C4-2B (cell line): Measurements from ENCODE around the gene BNIP2.

Experiments used
- H3K27ac ChIP-seq: fragments of 450-650 bp; 2 replicates; pipeline ENCODE4 v1.5.1; 2017
- ZFX ChIP-seq: fragments of 450-650 bp; IDR thresholded peaks from 2 replicates; pipeline ENCODE4 v1.6.1; 2017
- TF ChIP-seq, protein P1 (sequence below): fragments of 450-650 bp; conservative IDR thresholded peaks from 2 replicates; pipeline ENCODE4 v1.5.1; 2017; ENCODE audit warnings: mild to moderate bottlenecking

Gene BNIP2

DNA sequence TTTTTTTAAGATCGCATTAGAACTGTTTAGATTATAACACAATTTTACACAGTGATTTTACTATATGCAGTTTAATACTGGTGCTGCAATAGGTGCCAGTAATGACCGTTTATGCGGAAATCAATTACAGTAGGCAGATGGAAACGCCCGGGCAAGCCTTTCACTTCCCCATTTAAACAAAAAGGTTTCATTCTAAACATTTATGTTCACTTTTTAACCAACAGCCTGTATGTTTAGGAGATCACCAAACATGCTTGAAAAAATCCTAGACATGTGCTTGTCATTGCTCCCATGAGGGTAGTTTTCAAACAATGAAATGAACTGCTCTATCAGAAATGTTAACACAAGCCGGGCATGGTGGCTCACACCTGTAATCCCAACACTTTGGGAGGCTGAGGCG, 2.7 kb downstream of the BNIP2 start:
- TF ChIP-seq ZFX = no peak
- TF ChIP-seq, protein P1, sequence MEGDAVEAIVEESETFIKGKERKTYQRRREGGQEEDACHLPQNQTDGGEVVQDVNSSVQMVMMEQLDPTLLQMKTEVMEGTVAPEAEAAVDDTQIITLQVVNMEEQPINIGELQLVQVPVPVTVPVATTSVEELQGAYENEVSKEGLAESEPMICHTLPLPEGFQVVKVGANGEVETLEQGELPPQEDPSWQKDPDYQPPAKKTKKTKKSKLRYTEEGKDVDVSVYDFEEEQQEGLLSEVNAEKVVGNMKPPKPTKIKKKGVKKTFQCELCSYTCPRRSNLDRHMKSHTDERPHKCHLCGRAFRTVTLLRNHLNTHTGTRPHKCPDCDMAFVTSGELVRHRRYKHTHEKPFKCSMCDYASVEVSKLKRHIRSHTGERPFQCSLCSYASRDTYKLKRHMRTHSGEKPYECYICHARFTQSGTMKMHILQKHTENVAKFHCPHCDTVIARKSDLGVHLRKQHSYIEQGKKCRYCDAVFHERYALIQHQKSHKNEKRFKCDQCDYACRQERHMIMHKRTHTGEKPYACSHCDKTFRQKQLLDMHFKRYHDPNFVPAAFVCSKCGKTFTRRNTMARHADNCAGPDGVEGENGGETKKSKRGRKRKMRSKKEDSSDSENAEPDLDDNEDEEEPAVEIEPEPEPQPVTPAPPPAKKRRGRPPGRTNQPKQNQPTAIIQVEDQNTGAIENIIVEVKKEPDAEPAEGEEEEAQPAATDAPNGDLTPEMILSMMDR = no peak
- no peak overlapping the region; the same call in 1 of the 2 replicates for H3K27ac ChIP-seq

DNA sequence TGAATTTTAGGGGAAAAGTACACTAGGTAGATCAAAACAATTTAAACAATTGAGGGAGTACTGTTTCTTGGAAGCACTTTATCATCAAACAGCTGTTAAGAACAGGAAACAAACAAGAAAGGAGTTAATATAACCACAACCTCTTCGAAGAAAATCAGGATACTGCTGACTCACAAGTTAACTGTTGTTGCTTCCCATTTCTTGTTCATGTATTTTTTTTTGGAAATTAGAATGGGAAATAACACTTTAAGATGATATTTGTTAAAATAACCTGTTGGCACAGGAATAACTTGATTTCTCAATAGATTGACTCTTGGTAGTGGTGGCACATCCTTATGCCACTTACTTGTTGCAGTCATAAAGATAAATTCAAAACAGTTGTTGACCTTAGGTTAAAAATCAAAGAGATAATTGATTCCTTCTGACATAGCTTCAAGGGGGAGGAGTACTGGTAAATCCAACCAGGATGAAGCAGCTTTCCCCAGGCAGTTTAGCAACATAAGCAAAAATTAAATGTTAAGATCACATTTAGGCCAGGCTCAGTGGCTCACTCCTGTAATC, 3.3 kb downstream of the BNIP2 start:
- TF ChIP-seq ZFX = no peak
- TF ChIP-seq, protein P1 = no peak
- H3K27ac ChIP-seq = no peak overlapping the region; the same call in 1 of the 2 replicates

DNA sequence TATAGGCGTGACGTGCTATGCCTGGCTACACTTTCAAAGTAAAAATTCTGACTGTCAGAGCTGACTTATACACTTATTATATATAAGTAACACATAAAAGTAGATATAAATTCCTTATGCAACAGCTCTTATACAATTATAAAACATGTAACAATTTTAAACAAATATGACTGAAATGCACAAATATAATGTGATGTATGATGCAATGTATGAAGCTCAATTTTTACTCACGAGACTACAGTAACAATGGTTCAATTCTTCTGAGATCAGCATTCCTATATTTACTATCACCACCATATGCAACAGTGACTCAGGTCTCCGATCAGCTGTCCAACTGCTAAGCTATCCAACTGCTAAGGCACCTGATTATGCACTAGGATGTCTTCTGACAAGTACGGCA, 8.2 kb downstream of the BNIP2 start:
- no peak overlapping the region for H3K27ac ChIP-seq
- TF ChIP-seq, protein P1 = no peak

DNA sequence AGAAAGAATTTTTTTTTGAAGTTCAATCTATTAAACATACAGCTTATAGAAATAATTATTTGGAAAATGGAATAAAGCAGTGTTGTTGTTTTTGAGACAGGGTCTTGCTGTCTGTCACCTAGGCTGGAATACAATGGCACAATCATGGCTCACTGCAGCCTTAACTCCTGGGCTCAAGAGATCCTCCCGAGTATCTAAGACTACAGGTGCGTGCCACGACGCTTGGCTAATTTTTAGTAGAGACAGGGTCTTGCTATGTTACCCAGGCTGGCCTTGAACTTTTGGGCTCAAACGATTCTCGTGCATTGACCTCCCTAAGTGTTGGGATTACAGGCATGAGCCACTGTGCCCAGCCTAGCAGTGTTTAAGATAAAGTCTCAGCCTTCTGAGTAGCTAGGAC, 8.8 kb downstream of the BNIP2 start:
- no peak for TF ChIP-seq ZFX
- TF ChIP-seq, protein P1 = no peak

DNA sequence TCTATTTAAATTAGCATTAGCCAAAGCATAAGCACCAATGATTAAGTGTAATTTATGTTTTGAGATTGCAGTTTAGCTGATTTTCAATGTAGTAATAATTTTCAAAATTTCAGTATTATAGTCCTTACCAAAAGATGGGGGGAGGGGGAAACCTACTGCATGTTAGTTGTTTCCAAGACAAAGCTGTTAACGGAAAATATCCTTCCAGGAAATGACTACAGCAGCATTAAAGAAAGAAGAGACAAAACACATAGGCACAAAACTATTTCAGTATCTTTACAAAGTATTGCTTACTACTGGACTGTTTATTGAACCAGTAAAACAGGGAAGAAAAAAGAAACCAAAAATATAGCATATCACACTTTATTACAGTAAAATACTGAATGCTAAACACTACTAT, 10.5 kb downstream of the BNIP2 start:
- TF ChIP-seq, protein P1 = no peak
- no peak for TF ChIP-seq ZFX

More for the DNA sequence above, 8.8 kb downstream of the BNIP2 start:
- H3K27ac ChIP-seq = no peak overlapping the region

DNA sequence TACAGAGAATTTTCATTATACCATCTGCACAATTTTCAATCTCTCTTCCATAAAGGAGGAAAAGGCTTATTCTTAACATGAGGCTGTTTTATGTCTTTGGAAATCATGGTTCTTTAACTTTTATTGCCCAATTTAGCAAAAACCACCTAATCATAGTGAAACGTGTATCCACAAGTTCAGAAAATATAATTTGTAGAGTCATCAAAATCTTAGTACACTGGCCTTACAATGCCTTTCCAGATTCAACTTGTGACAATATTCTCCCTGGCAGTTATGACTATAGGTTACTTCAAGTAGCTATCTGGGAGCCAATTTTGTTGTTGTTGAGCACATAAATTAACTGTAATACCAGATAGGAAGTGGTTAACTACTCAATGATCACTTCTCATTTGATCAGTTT, 10.9 kb downstream of the BNIP2 start:
- TF ChIP-seq, protein P1 = no peak
- no peak for TF ChIP-seq ZFX
- no peak overlapping the region for H3K27ac ChIP-seq

More for the DNA sequence above, 10.5 kb downstream of the BNIP2 start:
- no peak overlapping the region for H3K27ac ChIP-seq

DNA sequence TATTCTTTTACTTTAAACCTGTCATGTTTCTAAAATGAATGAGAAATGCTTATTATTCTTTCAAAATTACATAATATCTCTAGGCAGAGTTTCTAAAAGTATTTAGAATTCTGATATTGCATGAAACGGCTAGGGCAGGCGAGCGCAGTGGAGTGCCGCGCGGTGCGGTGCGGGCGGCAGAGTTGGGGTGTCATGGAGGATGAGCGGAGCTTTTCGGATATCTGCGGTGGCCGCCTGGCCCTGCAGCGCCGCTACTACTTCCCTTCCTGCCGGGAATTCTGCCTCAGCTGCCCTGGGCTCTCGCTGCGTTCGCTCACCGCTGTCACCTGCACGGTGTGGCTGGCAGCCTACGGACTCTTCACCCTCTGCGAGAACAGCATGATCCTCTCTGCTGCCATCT, 12.6 kb downstream of the BNIP2 start:
- H3K27ac ChIP-seq = no peak overlapping the region
- no peak for TF ChIP-seq ZFX
- TF ChIP-seq, protein P1 = no peak
